ENCODE results near the gene LTB4R.

The LTB4R gene

DNA sequence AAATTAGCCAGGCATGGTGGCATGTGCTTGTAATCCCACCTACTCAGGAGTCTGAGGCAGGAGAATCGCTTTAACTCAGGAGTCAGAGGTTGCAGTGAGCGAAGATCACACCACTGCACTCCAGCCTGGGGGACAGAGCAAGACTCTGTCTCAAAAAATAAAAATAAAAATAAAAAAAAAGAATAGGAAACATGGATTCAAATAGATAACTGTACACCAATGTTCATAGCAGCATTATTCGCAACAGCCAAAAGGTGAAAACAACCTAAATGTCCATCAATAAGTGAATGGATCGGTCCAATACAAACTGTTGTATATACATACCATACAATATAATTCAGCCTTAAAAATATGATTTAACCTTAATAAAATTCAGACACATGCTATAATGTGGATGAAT is 31.6 kb downstream of the LTB4R start:
- ChIA-PET CTCF (interaction anchor here (0.8 to 27.8 kb wide), 7 partner anchors 7 to 93 kb away, joined by 3 to 1633 read pairs (median 20); partner anchors contain the start of genes ADCY4, CBLN3, KHNYN and SDR39U1), POLR2A (no interaction called here)
- no peak for TF ChIP-seq CTCF (IDR thresholded peaks at IDR 0.05; ENCODE audit: insufficient read depth, low read length, missing control alignments)
- DNase-seq (ENCODE audit: low read depth, low spot score), result no peak
- no peak overlapping the region for H3K4me3 ChIP-seq (ENCODE audit: low read depth, low read length)

DNA sequence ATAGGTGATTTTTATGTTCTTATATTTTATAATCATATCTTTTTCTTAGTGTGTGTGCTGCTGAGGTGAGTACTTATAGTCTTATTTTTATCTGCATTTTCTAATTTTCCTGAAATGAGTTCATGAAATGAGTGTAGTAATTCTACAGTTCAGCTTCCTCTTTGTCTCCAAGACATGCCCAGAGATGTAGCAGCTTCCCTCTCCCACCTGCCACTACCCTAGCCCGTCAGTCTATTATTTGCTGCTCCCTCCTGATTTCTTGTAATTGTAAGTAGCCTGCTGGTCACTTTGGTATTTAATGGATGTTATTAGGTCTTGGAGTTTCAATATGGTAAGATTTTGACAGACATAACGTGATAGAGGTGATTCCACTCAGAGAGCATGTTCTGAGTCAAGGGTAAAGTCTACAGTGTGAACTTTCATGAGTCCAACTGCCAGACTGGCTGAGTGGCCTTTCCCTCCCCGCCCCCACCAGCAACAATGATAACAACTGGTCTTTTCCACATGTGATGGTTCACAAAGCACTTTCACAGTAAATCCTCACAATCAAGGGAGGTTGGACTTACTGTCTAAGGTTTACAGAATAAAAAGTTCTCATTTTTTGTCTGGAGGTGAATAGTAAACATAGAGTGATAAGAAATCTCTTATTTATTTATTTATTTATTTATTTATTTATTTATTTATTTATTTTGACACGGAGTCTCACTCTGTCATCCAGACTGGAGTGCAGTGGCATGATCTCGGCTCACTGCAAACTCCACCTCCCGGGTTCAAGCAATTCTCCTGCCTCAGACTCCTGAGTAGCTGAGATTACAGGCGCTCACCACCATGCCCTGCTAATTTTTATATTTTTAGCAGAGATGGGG is 32.7 kb downstream of the LTB4R start:
- no peak for TF ChIP-seq CTCF (IDR thresholded peaks at IDR 0.05; ENCODE audit: insufficient read depth, low read length, missing control alignments)
- CTCF ChIA-PET, result interaction anchor here (0.7 to 5.7 kb wide), 7 partner anchors 8 to 97 kb away, joined by 3 to 101 read pairs (median 5); partner anchors contain the start of genes ADCY4, CBLN3 and KHNYN
- H3K4me3 ChIP-seq (ENCODE audit: low read depth, low read length), result no peak overlapping the region
- no peak for DNase-seq (ENCODE audit: low read depth, low spot score)
- POLR2A ChIA-PET, result interaction anchor here (1.2 kb wide), 1 partner anchor 86 kb away, joined by 3 read pairs; the partner anchor contains the start of genes CBLN3 and KHNYN

GRCh38 chr14:24347134-24347533 is 35.8 kb downstream of the LTB4R start:
- no peak for TF ChIP-seq CTCF (IDR thresholded peaks at IDR 0.05; ENCODE audit: insufficient read depth, low read length, missing control alignments)
- POLR2A ChIA-PET, result no interaction called here
- CTCF ChIA-PET, result interaction anchor here (0.8 to 5.7 kb wide), 13 partner anchors 11 to 90 kb away, joined by 3 to 101 read pairs (median 5); partner anchors contain the start of genes ADCY4, CBLN3, CIDEB and KHNYN
- no peak for DNase-seq (ENCODE audit: low read depth, low spot score)
- H3K4me3 ChIP-seq (ENCODE audit: low read depth, low read length), result no peak overlapping the region

DNA sequence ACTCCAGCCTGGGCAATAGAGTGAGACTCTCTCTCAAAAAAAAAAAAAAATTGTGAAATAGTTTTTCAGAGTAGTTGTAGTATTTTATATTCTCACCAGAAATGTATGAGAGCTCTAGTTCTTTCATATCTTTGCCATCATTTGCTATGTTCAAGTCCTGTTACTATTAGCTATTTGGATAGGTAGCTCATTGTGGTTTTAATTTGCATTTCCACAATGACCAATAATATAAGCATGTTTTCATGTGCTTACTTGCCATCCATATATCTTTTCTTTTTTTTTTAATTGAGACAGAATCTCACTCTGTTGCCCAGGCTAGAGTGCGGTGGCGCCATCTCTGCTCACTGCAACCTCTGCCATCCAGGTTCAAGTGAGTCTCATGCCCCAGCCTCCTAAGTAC is 36.9 kb downstream of the LTB4R start:
- POLR2A ChIA-PET, result no interaction called here
- CTCF ChIA-PET, result interaction anchor here (0.6 to 5.7 kb wide), 14 partner anchors 11 to 90 kb away, joined by 3 to 101 read pairs (median 4); partner anchors contain the start of genes ADCY4, CBLN3, CIDEB and KHNYN
- no peak overlapping the region for H3K4me3 ChIP-seq (ENCODE audit: low read depth, low read length)
- no peak for DNase-seq (ENCODE audit: low read depth, low spot score)
- no peak for TF ChIP-seq CTCF (IDR thresholded peaks at IDR 0.05; ENCODE audit: insufficient read depth, low read length, missing control alignments)

- DNase-seq (ENCODE audit: low read depth, low spot score), result no peak
- no peak overlapping the region for H3K4me3 ChIP-seq (ENCODE audit: low read depth, low read length)
- no peak for TF ChIP-seq CTCF (IDR thresholded peaks at IDR 0.05; ENCODE audit: insufficient read depth, low read length, missing control alignments)
- ChIA-PET CTCF (interaction anchor here (0.7 to 3.9 kb wide), 5 partner anchors 11 to 86 kb away, joined by 3 to 31 read pairs (median 6); partner anchors contain the start of genes CBLN3 and KHNYN), POLR2A (no interaction called here)
Measured at GRCh38 chr14:24349742-24350141, 38.4 kb downstream of the LTB4R start.

- no peak for TF ChIP-seq CTCF (IDR thresholded peaks at IDR 0.05; ENCODE audit: insufficient read depth, low read length, missing control alignments)
- no peak overlapping the region for H3K4me3 ChIP-seq (ENCODE audit: low read depth, low read length)
- POLR2A ChIA-PET, result interaction anchor here (1.1 to 1.2 kb wide), 2 partner anchors 15 to 89 kb away, joined by 3 to 4 read pairs; no protein-coding TSS in a partner anchor
- DNase-seq (ENCODE audit: low read depth, low spot score), result no peak
- CTCF ChIA-PET, result interaction anchor here (1.0 to 3.9 kb wide), 11 partner anchors 10 to 90 kb away, joined by 3 to 41 read pairs (median 5); partner anchors contain the start of genes ADCY4, CBLN3, KHNYN and NYNRIN
Measured at GRCh38 chr14:24351517-24351916, 40.2 kb downstream of the LTB4R start.

Data from AG04449 (cell line).